A673 (cell line): Measurements from ENCODE around the gene DNAL4.

Experiments used
- EZH2 ChIP-seq: fragments of 200-600 bp; sonication (generic); IDR thresholded peaks from 2 replicates; pipeline ENCODE4 v1.6.1; 2017; ENCODE audit warnings: borderline replicate concordance, low read depth, mild to moderate bottlenecking, mixed read lengths, antibody characterized with exemption, low read length; ENCODE audit not compliant: poor library complexity, severe bottlenecking
- TF ChIP-seq, protein P1 (sequence below): fragments of 300-800, 200-600 bp; sonication (generic); conservative IDR thresholded peaks from 2 replicates; pipeline ENCODE4 v1.5.1; 2017; ENCODE audit warnings: low read depth, mild to moderate bottlenecking, antibody characterized with exemption, low read length, moderate library complexity, mixed read lengths

GRCh38 chr22:38826801-38827200 is 32.9 kb upstream of the DNAL4 start:
- TF ChIP-seq, protein P1, sequence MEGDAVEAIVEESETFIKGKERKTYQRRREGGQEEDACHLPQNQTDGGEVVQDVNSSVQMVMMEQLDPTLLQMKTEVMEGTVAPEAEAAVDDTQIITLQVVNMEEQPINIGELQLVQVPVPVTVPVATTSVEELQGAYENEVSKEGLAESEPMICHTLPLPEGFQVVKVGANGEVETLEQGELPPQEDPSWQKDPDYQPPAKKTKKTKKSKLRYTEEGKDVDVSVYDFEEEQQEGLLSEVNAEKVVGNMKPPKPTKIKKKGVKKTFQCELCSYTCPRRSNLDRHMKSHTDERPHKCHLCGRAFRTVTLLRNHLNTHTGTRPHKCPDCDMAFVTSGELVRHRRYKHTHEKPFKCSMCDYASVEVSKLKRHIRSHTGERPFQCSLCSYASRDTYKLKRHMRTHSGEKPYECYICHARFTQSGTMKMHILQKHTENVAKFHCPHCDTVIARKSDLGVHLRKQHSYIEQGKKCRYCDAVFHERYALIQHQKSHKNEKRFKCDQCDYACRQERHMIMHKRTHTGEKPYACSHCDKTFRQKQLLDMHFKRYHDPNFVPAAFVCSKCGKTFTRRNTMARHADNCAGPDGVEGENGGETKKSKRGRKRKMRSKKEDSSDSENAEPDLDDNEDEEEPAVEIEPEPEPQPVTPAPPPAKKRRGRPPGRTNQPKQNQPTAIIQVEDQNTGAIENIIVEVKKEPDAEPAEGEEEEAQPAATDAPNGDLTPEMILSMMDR = no peak
- TF ChIP-seq EZH2 = no peak
